Measurements from ENCODE around the gene SCYL2. TPM values are rescaled to one million over a fixed set of nuclear protein-coding genes. Genes with fewer than 3 reads are reported as not detected.

The SCYL2 gene
- total and polyA plus RNA-seq, 2 of the 13 experiments (the other 11 are each of a cell fraction or from before 2014, with no cell fraction given) = 11.4 to 28.8 TPM

GRCh38 chr12:100266585-100266834 lies 467 bp upstream of the SCYL2 start:
- no peaks in the 10 kb centered on the region for H3K9me3 ChIP-seq (ENCODE audit: low read length)
- in situ Hi-C loops (cut with HindIII; ENCODE audit: extremely low pct_ligation_motif_present, low pct_unique_long_range_greater_than_20kb) (no loop called here), intact Hi-C loops (cut with micrococcal nuclease; ENCODE audit: unreplicated experiment) (loop anchor here (5.0 kb wide), 2 partner anchors 64 to 124 kb away; partner anchors contain the start of genes ACTR6 and BLTP3B)
- peak overlapping the region; percentile 91 for H3K27ac ChIP-seq (ENCODE audit: extremely low read length, insufficient read depth, low read length)
- H2AFZ ChIP-seq (ENCODE audit: low read length) = peak overlapping the region; percentile 84
- 0% methylated on average over 6 of the region's 6 CpGs for WGBS (ENCODE audit: low lambda C conversion rate)
- H3K4me2 ChIP-seq (ENCODE audit: low read depth, low read length) = peak overlapping the region; percentile 65
- H3K9ac ChIP-seq (ENCODE audit: insufficient read depth, low read depth, low read length) = peak overlapping the region; percentile 96
- H3K36me3 ChIP-seq (replicated peaks in 1 of 2; ENCODE audit: control insufficient read depth in 1 of 2, insufficient read depth in 2 of 2, low read length in 2 of 2) = no peaks in the 10 kb centered on the region
- FAIRE-seq = no peak
- no peaks in the 10 kb centered on the region; a peak in 1 of 5 replicates for H3K27me3 ChIP-seq (ENCODE audit: control insufficient read depth in 1 of 2, insufficient read depth in 2 of 2, low read length in 2 of 2)
- CTCF ChIA-PET (ENCODE audit: low intra/inter-chr PET ratio, low total read pairs) = no interaction called here
- POLR2A ChIA-PET = interaction anchor here (0.7 to 2.0 kb wide), 7 partner anchors 12 to 287 kb away, joined by 3 to 16 read pairs (median 4); partner anchors contain the start of gene ACTR6
- peak overlapping the region; percentile 91 to 93 (median 92) for H3K4me3 ChIP-seq (replicated peaks in 1 of 3; ENCODE audit: insufficient read depth in 1 of 3, low read depth in 2 of 3, low read length in 3 of 3)
- peaks cover 41% of the 10 kb centered on the region for H3K79me2 ChIP-seq (ENCODE audit: insufficient read depth, low read length)
- no TSS peak for BruUV-seq (replicated peaks)
- ATAC-seq = peak; percentile 88
- H4K20me1 ChIP-seq (ENCODE audit: insufficient read depth, low read length) = peaks cover 10% of the 10 kb centered on the region; the same call in 1 of the 2 replicates
- no peak for DNase-seq (ENCODE audit: low spot score)
- peaks cover 34% of the 10 kb centered on the region for H3K4me1 ChIP-seq (ENCODE audit: insufficient read depth, low read length)
- TF ChIP-seq ZFP36L2 (CRISPR knock-in tag; IDR thresholded peaks at IDR 0.05) (no peak), ERF (CRISPR knock-in tag; IDR thresholded peaks at IDR 0.05) (peak; percentile 13; the same call in 1 of the 2 replicates), SP1 (IDR thresholded peaks at IDR 0.05) (no peak), SP1 (CRISPR knock-in tag; IDR thresholded peaks at IDR 0.05) (peak; percentile 46), ZIK1 (CRISPR knock-in tag; IDR thresholded peaks at IDR 0.05; ENCODE audit: borderline replicate concordance, low read depth) (0 out of 2 replicates have a peak, but pooled peaks have one; percentile 14), CHD2 (IDR thresholded peaks at IDR 0.05; ENCODE audit: low read depth, low read length) (no peak), SIN3A (IDR thresholded peaks at IDR 0.05; ENCODE audit: borderline replicate concordance, low read depth, low read length) (0 out of 2 replicates have a peak, but pooled peaks have one; percentile 75), KLF6 (CRISPR knock-in tag; IDR thresholded peaks at IDR 0.05) (no peak), ZNF430 (CRISPR knock-in tag; IDR thresholded peaks at IDR 0.05) (0 out of 2 replicates have a peak, but pooled peaks have one; percentile 5), PHF20 (CRISPR knock-in tag; IDR thresholded peaks at IDR 0.05) (peak; percentile 46; the same call in 1 of the 2 replicates), NCOA5 (CRISPR knock-in tag; IDR thresholded peaks at IDR 0.05) (no peak), ZNF652 (CRISPR knock-in tag; IDR thresholded peaks at IDR 0.05; ENCODE audit: borderline replicate concordance, low read depth) (peak; percentile 26; the same call in 1 of the 2 replicates), RFXAP (CRISPR knock-in tag; IDR thresholded peaks at IDR 0.05; ENCODE audit: borderline replicate concordance) (0 out of 2 replicates have a peak, but pooled peaks have one; percentile 36), CAMTA2 (CRISPR knock-in tag; IDR thresholded peaks at IDR 0.05; ENCODE audit: borderline replicate concordance) (0 out of 2 replicates have a peak, but pooled peaks have one; percentile 18), NCOR1 (IDR thresholded peaks at IDR 0.05; ENCODE audit: borderline replicate concordance, low read length) (no peak), HDAC1 (CRISPR knock-in tag; IDR thresholded peaks at IDR 0.05) (peak; percentile 3; the same call in 1 of the 2 replicates), ZNF777 (CRISPR knock-in tag; IDR thresholded peaks at IDR 0.05) (peak; percentile 13; the same call in 1 of the 2 replicates), GZF1 (CRISPR knock-in tag; IDR thresholded peaks at IDR 0.05) (no peak), KLF15 (CRISPR knock-in tag; IDR thresholded peaks at IDR 0.05; ENCODE audit: borderline replicate concordance) (0 out of 2 replicates have a peak, but pooled peaks have one; percentile 27), MAZ (IDR thresholded peaks at IDR 0.05; ENCODE audit: borderline replicate concordance, low read depth, low read length) (0 out of 2 replicates have a peak, but pooled peaks have one; percentile 12), MAZ (CRISPR knock-in tag; IDR thresholded peaks at IDR 0.05; ENCODE audit: low read depth) (no peak), ZBTB10 (CRISPR knock-in tag; IDR thresholded peaks at IDR 0.05; ENCODE audit: borderline replicate concordance) (0 out of 2 replicates have a peak, but pooled peaks have one; percentile 64), ATRX (CRISPR knock-in tag; IDR thresholded peaks at IDR 0.05; ENCODE audit: borderline replicate concordance) (no peak), HOXA5 (CRISPR knock-in tag; IDR thresholded peaks at IDR 0.05) (0 out of 2 replicates have a peak, but pooled peaks have one; percentile 9)

Data from HepG2 (cell line).